ENCODE results near the gene MGST1. TPM values are rescaled to one million over a fixed set of nuclear protein-coding genes. Genes with fewer than 3 reads are reported as not detected.

MGST1 gene
- total and polyA plus RNA-seq, 2 experiments from 2014 or later = 297 to 1,400 TPM

- no peaks in the 10 kb centered on the region for H3K9me3 Mint-ChIP-seq
- H3K79me2 ChIP-seq (replicated peaks; ENCODE audit: insufficient read depth) = no peaks in the 10 kb centered on the region
- no peak for ATAC-seq
These were observed 46.7 kb upstream of the MGST1 start for GRCh38 chr12:16300736-16301135.

GRCh38 chr12:16303939-16304338 is 43.5 kb upstream of the MGST1 start:
- no peaks in the 10 kb centered on the region for H3F3A ChIP-seq (replicated peaks; ENCODE audit: low read depth)
- Mint-ChIP-seq H3K36me3 (ENCODE audit: low read depth) (peaks cover 3% of the 10 kb centered on the region; the same call in 1 of the 3 replicates), H3K4me1 (peaks cover 4% of the 10 kb centered on the region; the same call in 2 of the 3 replicates), H3K27ac (no peak overlapping the region), H3K4me3 (no peak overlapping the region), H3K27me3 (ENCODE audit: insufficient read depth, low read depth, poor library complexity) (no peaks in the 10 kb centered on the region), H3K9me3 (peaks cover 11% of the 10 kb centered on the region)
- H3K27ac ChIP-seq (ENCODE audit: low read depth) = no peak overlapping the region
- ATAC-seq (no peak), DNase-seq (ENCODE audit: low spot score) (no peak)
- H3K36me3 ChIP-seq (ENCODE audit: insufficient read depth) = no peaks in the 10 kb centered on the region
- H4K20me1 ChIP-seq (replicated peaks; ENCODE audit: insufficient read depth) = no peaks in the 10 kb centered on the region
- no peaks in the 10 kb centered on the region; the same call in 1 of the 2 replicates for H3K9me2 ChIP-seq (ENCODE audit: insufficient read depth)
- no peak overlapping the region for H2AFZ ChIP-seq
- H3K4me3 ChIP-seq = no peak overlapping the region
- no peaks in the 10 kb centered on the region for H3K27me3 ChIP-seq (ENCODE audit: insufficient read depth)
- H3K79me2 ChIP-seq (replicated peaks; ENCODE audit: insufficient read depth) = no peaks in the 10 kb centered on the region
- no peak overlapping the region for H3K4me2 ChIP-seq
- peaks cover 12% of the 10 kb centered on the region; the same call in 1 of the 2 replicates for H3K4me1 ChIP-seq (ENCODE audit: insufficient read depth)
- TF ChIP-seq EZH2 (IDR thresholded peaks at IDR 0.05; ENCODE audit: low read depth, unreplicated experiment) (no peak), ZNF114 (CRISPR knock-in tag; IDR thresholded peaks at IDR 0.05) (no peak), CTCF (conservative IDR thresholded peaks at IDR 0.05; ENCODE audit: low read depth in 2 of 2) (no peak), CREB1 (CRISPR knock-in tag; IDR thresholded peaks at IDR 0.05; ENCODE audit: low read depth) (no peak), ETS1 (IDR thresholded peaks at IDR 0.05) (no peak), POLR2AphosphoS5 (IDR thresholded peaks at IDR 0.05; ENCODE audit: low read depth) (no peak), REST (IDR thresholded peaks at IDR 0.05; ENCODE audit: unreplicated experiment) (no peak), JUNB (IDR thresholded peaks at IDR 0.05; ENCODE audit: unreplicated experiment) (no peak), ZNF331 (CRISPR knock-in tag; IDR thresholded peaks at IDR 0.05; ENCODE audit: low read depth) (no peak), NANOG (IDR thresholded peaks at IDR 0.05; ENCODE audit: borderline replicate concordance) (no peak)

More at GRCh38 chr12:16300736-16301135, 46.7 kb upstream of the MGST1 start:
- Histone ChIP-seq H3K27me3 (ENCODE audit: insufficient read depth) (no peaks in the 10 kb centered on the region), H3K36me3 (ENCODE audit: insufficient read depth) (no peaks in the 10 kb centered on the region), H3K9me2 (ENCODE audit: insufficient read depth) (no peaks in the 10 kb centered on the region; the same call in 1 of the 2 replicates), H3K4me3 (no peak overlapping the region), H3K4me1 (ENCODE audit: insufficient read depth) (peaks cover 12% of the 10 kb centered on the region; the same call in 1 of the 2 replicates), H3K27ac (ENCODE audit: low read depth) (no peak overlapping the region), H3K4me2 (no peak overlapping the region), H2AFZ (no peak overlapping the region), H4K20me1 (replicated peaks; ENCODE audit: insufficient read depth) (no peaks in the 10 kb centered on the region), H3F3A (replicated peaks; ENCODE audit: low read depth) (no peaks in the 10 kb centered on the region)
- Mint-ChIP-seq H3K4me1 (peaks cover 4% of the 10 kb centered on the region; the same call in 2 of the 3 replicates), H3K4me3 (no peak overlapping the region), H3K27ac (no peak overlapping the region), H3K36me3 (ENCODE audit: low read depth) (no peaks in the 10 kb centered on the region), H3K27me3 (ENCODE audit: insufficient read depth, low read depth, poor library complexity) (no peaks in the 10 kb centered on the region)
- TF ChIP-seq POLR2AphosphoS5 (IDR thresholded peaks at IDR 0.05; ENCODE audit: low read depth) = no peak
- DNase-seq (ENCODE audit: low spot score) = no peak
